Right ventricle myocardium inferior (tissue), 1 donor: ENCODE data around the gene EIF3A. TPM values are rescaled to one million over a fixed set of nuclear protein-coding genes. Genes with fewer than 3 reads are reported as not detected.
"Not testable (repeated sequence)": the region's sequence is repeated elsewhere in the genome, so short reads cannot be mapped to it uniquely, and the experiment has no call there.

Experiments
- ATAC-seq: fragments of 200-7000 bp; cut with Tn5 transposase; one replicate; pipeline ENCODE4 v1.9.1; 2020; ENCODE audit warnings: mild to moderate bottlenecking, moderate library complexity
- DNase-seq: peaks from one replicate; pipeline ENCODE4 v3.0.0; 2021; ENCODE audit errors: missing footprints
- intact Hi-C: fragments of 100-400 bp; cut with DNase I; formaldehyde crosslinking; loops from one replicate; pipeline ENCODE4 v1.11.0; 2022
- total RNA-seq: library from RNA; stranded (reverse); fragmentation: NEBNext Ultra II Directional; extraction: Animal tissue kit (Norgen Biotek cat#: 25700); gene quantifications from one replicate; pipeline ENCODE4 v1.2.1, GENCODE V29; 2021
- donor health status: DM: no; HTN: yes; CAD: no; lungs with severe emphysema.

Gene EIF3A
- total RNA-seq, 1 donor from 2014 or later, result 88.7 TPM

DNA sequence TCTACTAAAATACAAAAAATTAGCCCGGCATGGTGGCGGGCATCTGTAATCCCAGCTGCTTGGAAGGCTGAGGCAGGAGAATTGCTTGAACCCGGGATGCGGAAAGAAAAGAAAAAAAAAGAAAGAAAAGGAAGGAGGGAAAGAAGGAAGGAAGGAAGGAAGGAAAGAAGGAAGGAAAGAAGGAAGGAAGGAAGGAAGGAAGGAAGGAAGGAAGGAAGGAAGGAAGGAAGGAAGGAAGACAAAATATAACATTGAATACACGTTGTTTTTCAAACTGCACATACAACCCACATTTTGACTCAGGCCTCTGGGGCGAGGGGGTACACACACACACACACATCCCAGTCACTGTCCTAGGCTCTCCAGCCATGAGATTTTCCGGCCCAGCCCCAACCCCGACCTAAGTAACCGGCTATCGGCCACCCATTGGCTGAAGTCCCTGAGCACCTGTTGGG lies 52.1 kb downstream of the EIF3A start:
- DNase-seq, ATAC-seq: not testable (repeated sequence)
- intact Hi-C loops, result loop anchor here (5.0 to 10.0 kb wide), 4 partner anchors 71 to 464 kb away; no protein-coding TSS in a partner anchor

GRCh38 chr10:119026301-119027110 lies 54.1 kb downstream of the EIF3A start:
- DNase-seq (no peak), ATAC-seq (no peak)
- intact Hi-C loops, result loop anchor here (5.0 to 10.0 kb wide), 4 partner anchors 69 to 462 kb away; no protein-coding TSS in a partner anchor

GRCh38 chr10:119025776-119026175 lies 54.8 kb downstream of the EIF3A start:
- intact Hi-C loops, result loop anchor here (5.0 to 10.0 kb wide), 4 partner anchors 68 to 461 kb away; no protein-coding TSS in a partner anchor
- peak; percentile 75 for DNase-seq
- peak; percentile 71 for ATAC-seq

GRCh38 chr10:119025336-119025735 lies 55.3 kb downstream of the EIF3A start:
- peak; percentile 60 for ATAC-seq
- peak; percentile 90 for DNase-seq
- intact Hi-C loops, result loop anchor here (5.0 to 10.0 kb wide), 4 partner anchors 68 to 461 kb away; no protein-coding TSS in a partner anchor

- ATAC-seq (no peak), DNase-seq (no peak)
- intact Hi-C loops, result loop anchor here (5.0 to 10.0 kb wide), 4 partner anchors 68 to 460 kb away; no protein-coding TSS in a partner anchor
Measured at GRCh38 chr10:119024882-119025281, 55.7 kb downstream of the EIF3A start.

GRCh38 chr10:119023553-119023868 lies 57.1 kb downstream of the EIF3A start:
- DNase-seq, result no peak
- no peak for ATAC-seq
- intact Hi-C loops, result loop anchor here (10.0 kb wide), 1 partner anchor 459 kb away; no protein-coding TSS in a partner anchor

GRCh38 chr10:119022846-119023552 lies 57.6 kb downstream of the EIF3A start:
- intact Hi-C loops, result loop anchor here (10.0 kb wide), 1 partner anchor 458 kb away; no protein-coding TSS in a partner anchor
- no peak for ATAC-seq

GRCh38 chr10:119020627-119020946 lies 60.0 kb downstream of the EIF3A start:
- DNase-seq (no peak), ATAC-seq (no peak)
- intact Hi-C loops, result loop anchor here (10.0 kb wide), 1 partner anchor 456 kb away; no protein-coding TSS in a partner anchor

More at GRCh38 chr10:119022846-119023552, 57.6 kb downstream of the EIF3A start:
- no peak for DNase-seq

GRCh38 chr10:119007211-119007574 lies 73.4 kb downstream of the EIF3A start:
- intact Hi-C loops, result no loop called here

DNA sequence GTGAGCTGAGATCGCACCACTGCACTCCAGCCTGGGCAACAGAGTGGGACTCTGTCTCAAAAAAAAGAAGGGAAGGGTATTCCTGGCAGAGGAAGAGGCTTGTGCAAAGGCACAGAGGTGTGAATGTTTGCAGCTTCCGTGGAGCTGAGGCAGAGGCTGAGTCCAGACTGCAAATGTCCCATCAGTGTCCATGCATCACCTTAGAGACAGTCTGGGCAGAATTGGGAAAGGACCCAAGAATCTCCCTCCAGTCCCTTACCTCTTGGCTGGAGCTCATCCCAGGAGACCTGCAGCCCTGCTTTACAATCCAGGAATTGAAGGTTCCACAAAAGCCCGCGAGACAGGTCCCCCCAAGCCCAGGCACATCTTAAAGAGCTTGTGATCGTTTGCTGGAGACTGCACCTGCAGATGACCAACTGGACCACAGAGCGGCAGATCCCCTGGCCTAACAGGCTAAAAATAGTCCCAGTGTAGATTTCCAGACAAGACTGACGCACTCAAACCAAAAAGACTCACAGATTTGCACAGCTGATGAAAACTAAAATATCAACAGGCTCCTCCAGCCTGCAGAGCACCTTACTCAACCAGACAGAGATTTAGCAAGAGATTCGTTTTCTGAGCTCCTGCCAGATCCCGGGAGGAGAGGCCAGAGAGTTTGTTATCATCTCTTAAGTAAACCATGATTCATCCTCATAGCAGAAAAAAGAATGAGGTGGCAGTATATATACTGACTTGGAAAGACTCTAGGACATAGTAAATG lies 74.0 kb downstream of the EIF3A start:
- intact Hi-C loops, result no loop called here
- DNase-seq (no peak), ATAC-seq (no peak)

More at GRCh38 chr10:119007211-119007574, 73.4 kb downstream of the EIF3A start:
- DNase-seq, result no peak
- no peak for ATAC-seq

DNA sequence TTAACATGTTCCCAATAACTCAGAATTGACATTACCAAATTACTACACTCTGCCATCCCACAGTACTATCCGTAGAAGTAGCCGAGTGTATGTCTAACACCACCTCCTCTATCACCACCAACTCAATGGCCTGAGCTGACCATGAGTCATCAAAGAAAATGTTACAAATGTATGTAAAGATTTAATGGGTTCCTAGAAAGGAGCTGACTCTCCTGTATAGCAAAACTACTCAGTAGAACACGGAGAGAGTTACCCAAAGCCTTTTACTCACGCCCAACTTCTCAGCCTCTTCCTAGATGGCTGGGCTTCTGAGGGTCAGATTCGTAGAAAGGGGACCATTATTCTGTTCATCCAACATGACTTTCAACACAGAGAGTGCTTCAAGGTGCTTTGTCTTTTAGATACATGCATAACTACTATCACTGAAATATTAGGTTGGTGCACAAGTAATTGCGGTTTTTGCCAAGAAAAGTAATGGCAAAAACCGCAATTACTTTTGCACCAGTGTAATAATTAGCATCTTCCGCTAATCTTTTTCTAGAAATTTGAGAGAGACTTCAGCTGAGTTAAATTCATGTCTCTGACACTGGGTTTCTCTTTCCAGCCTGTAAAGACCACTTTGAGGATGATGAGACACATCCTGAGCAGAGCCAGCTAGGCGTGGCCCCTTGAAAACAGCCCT lies 75.1 kb downstream of the EIF3A start:
- intact Hi-C loops, result no loop called here
- ATAC-seq, result no peak
- no peak for DNase-seq

DNA sequence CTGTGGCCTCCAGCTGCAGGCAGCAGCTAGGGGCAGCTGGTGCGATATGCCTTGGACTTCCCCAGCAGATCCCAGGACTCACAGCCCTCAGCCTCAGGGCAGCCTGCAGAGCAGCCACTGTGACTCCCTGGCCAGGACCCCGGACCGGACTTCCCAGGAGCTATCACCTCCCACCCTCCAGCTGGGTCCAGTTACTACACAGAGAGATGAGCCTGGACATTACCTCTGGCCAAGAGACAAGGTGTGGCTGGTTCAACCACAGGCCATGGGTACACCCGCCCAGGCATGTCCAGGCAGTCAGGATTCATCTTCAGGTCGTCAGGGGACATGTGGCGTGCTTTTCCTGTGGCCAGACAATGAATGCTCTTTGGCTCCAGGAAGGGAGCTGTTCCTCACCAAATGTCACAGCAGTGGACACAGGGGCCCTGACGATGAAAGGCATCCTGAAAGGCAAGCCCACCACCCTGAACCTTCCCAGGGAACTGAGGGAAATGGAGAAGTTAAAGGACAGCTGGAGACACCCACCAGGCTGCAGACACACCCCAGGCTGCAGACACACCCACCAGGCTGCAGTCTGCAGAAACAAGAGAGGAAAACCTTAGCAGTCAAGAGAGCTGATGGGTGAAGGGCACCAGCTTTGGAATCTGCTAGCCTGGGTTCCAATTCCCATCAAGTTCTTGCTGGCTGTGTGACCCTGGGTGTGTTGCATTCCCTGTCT lies 76.9 kb downstream of the EIF3A start:
- ATAC-seq, result no peak
- no peak for DNase-seq
- intact Hi-C loops, result no loop called here

DNA sequence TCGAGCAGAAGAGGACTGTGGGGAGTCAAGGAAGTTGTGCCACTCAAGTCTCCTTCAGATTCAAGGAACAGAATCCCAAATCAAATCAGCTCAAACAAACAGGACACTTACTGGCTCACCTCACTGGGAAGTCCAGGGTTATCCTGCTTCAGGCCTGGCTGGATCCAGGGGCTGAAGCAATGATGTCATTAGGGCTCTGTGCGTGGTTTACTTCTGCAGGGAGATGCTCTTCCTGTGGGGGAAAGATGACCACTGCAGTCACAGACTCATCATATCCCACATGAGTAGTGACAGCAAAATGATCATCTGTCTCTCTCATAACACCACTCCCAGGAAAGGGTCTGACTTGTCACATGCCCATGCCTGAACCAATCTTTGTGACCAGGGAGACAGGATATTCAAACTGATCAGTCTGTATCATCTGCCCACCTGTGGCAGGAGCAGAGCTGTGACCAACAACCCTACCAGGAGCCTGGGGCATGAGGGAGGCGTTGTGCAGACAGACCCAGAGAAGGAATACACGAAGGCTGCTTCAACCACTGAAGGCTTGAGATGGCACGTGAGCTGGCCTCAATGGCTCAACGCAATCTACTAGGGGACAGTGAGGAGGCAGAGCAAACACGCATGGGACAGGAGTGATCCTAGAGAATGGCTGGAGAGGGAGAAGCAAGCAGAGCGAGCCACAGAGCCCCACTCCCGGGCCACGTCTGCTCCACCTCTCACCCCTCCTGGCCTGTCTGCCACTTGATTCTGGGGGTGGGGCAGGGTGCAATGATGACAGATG lies 78.7 kb downstream of the EIF3A start:
- no peak for ATAC-seq
- intact Hi-C loops, result no loop called here

DNA sequence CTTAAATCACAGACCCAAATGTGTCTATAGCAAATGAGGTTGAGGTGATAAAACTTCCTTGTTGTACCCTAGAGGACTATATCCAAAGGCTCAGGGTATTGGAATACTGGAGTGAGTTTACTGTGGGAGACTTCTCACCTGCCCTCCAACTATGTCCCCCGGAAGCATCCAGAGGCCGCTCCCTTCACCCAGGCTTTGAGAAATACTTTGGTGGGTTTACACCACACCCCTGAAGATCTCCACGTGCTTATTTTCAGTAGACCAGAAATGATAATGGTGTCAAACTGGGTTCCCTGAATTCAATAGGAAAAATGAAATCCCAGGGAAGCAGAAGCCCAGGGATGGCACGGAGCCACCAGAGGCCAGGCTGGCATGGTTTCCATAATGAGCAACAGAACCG lies 82.4 kb downstream of the EIF3A start:
- DNase-seq (no peak), ATAC-seq (no peak)
- intact Hi-C loops, result no loop called here

More for the DNA sequence above, 78.7 kb downstream of the EIF3A start:
- no peak for DNase-seq

- ATAC-seq (no peak), DNase-seq (no peak)
- intact Hi-C loops, result no loop called here
Measured at GRCh38 chr10:118997379-118997778, 83.2 kb downstream of the EIF3A start.

- DNase-seq (no peak), ATAC-seq (no peak)
- intact Hi-C loops, result no loop called here
Measured at GRCh38 chr10:118995739-118996138, 84.9 kb downstream of the EIF3A start.

DNA sequence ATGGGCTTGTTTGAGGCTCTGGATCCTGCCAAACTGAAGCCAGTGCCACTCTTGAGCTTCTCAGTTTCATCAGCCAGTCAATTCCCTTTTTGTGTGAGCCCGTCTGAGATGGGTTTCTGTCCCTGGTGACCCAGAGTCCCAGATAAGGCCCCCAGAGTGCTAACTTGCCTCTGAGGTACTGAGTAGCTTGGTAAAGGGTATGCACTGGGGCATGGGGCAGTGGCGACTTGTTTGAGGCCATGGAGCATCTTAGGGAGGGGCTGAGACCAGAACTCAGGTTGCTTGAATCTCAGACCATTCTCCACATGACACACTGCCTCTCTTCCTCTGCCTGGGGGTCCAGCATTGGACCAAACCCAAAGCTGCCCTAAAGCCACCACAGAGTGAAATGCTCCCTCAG lies 86.3 kb downstream of the EIF3A start:
- intact Hi-C loops, result no loop called here
- ATAC-seq, result no peak
- DNase-seq, result no peak
